Panc1 (cell line): ENCODE data around the gene SLC4A2. TPM values are rescaled to one million over a fixed set of nuclear protein-coding genes. Genes with fewer than 3 reads are reported as not detected.

Experiments used
- ATAC-seq: fragments of 200-7000 bp; cut with Tn5 transposase; 2 replicates; pipeline ENCODE4 v1.9.1; 2020; ENCODE audit warnings: mild to moderate bottlenecking, moderate library complexity
- BruUV-seq: library from RNA; stranded (reverse); fragments of 400-500 nt; replicated peaks from 2 replicates; lab custom pipeline; 2021; lab: Mats Ljungman, UMichigan
- CTCF ChIA-PET: fragments of 300-600 bp; sonication (Branson Sonifier 250); formaldehyde crosslinking; loops from one replicate; lab custom pipeline; 2022; ENCODE audit warnings: antibody characterized with exemption; lab: Charles Lee
- POLR2A ChIA-PET: fragments of 300-600 bp; sonication (Branson Sonifier 250); formaldehyde crosslinking; loops from one replicate; lab custom pipeline; 2022; ENCODE audit warnings: antibody characterized with exemption; lab: Charles Lee
- DNase-seq: peaks from one replicate; pipeline ENCODE4 v3.0.0-alpha.2; 2010; ENCODE audit warnings: low read depth, low spot score
- H3K27ac ChIP-seq: 2 replicates; pipeline ENCODE4 v1.5.1; 2011; ENCODE audit warnings: mild to moderate bottlenecking, low read length, inconsistent platforms
- H3K27me3 ChIP-seq: fragments of 200-500 bp; sonication (Bioruptor generic); 2 replicates; pipeline ENCODE4 v1.6.0; 2014; ENCODE audit warnings: low read length, inconsistent platforms; ENCODE audit not compliant: control insufficient read depth, insufficient read depth
- H3K36me3 ChIP-seq: fragments of 200-500 bp; sonication (Bioruptor generic); 2 replicates; pipeline ENCODE4 v1.5.1; 2014; ENCODE audit warnings: inconsistent platforms, mild to moderate bottlenecking, low read length, moderate library complexity; ENCODE audit not compliant: control insufficient read depth, insufficient read depth
- H3K4me1 ChIP-seq: 2 replicates; pipeline ENCODE4 v1.5.1; 2011; ENCODE audit warnings: inconsistent platforms, mild to moderate bottlenecking, low read length, moderate library complexity; ENCODE audit not compliant: control insufficient read depth, insufficient read depth
- H3K4me3 ChIP-seq, 2 experiments: 2 replicates each; pipeline ENCODE4 v1.5.1; 2011 to 2012; ENCODE audit warnings: low read depth in 2 of 2, low read length in 2 of 2, mild to moderate bottlenecking in 2 of 2, inconsistent platforms in 1 of 2, moderate library complexity in 1 of 2
- H3K9me3 ChIP-seq: fragments of 200-500 bp; sonication (Bioruptor generic); 2 replicates; pipeline ENCODE4 v1.5.1; 2014; ENCODE audit warnings: low read depth, mild to moderate bottlenecking, inconsistent platforms, low read length, moderate library complexity; ENCODE audit not compliant: control insufficient read depth, insufficient read depth
- CTCF ChIP-seq: fragments of 450-650 bp; IDR thresholded peaks from 2 replicates; pipeline ENCODE4 v1.5.1; 2017; ENCODE audit warnings: mild to moderate bottlenecking
- POLR2AphosphoS5 ChIP-seq: IDR thresholded peaks from 2 replicates; pipeline ENCODE4 v1.6.1; 2012; ENCODE audit warnings: mild to moderate bottlenecking, low read depth, low read length, moderate library complexity
- SIN3A ChIP-seq: IDR thresholded peaks from 2 replicates; pipeline ENCODE4 v1.6.1; 2012; ENCODE audit warnings: low read depth, mild to moderate bottlenecking, low read length, moderate library complexity, borderline replicate concordance; ENCODE audit not compliant: insufficient read depth
- TCF7L2 ChIP-seq: IDR thresholded peaks from 2 replicates; pipeline ENCODE4 v1.6.1; 2011; ENCODE audit warnings: mild to moderate bottlenecking, low read depth, low read length, inconsistent platforms
- in situ Hi-C: cut with HindIII; loops from 2 replicates; pipeline ENCODE4 v1.10.0; 2016; ENCODE audit warnings: low sequenced_read_pairs, low pct_unique_long_range_greater_than_20kb
- intact Hi-C: fragments of 100-400 bp; cut with micrococcal nuclease; formaldehyde crosslinking; loops from one replicate; pipeline ENCODE4 v1.10.0; 2022; ENCODE audit not compliant: unreplicated experiment
- total RNA-seq: library from RNA; stranded (reverse); gene quantifications from one replicate; pipeline ENCODE4 v1.2.1, GENCODE V29; 2021; ENCODE audit not compliant: unreplicated experiment
- TF ChIP-seq, protein P1 (sequence below), 2 experiments: IDR thresholded peaks; 2 replicates each; pipeline ENCODE4 v1.6.1; 2011 to 2012; ENCODE audit warnings: low read depth in 2 of 2, control low read depth in 1 of 2, low read length in 1 of 2, mild to moderate bottlenecking in 1 of 2, moderate library complexity in 1 of 2; ENCODE audit not compliant: insufficient read depth in 1 of 2

Gene SLC4A2
- total RNA-seq, 1 experiment from 2014 or later, result 580 TPM

DNA sequence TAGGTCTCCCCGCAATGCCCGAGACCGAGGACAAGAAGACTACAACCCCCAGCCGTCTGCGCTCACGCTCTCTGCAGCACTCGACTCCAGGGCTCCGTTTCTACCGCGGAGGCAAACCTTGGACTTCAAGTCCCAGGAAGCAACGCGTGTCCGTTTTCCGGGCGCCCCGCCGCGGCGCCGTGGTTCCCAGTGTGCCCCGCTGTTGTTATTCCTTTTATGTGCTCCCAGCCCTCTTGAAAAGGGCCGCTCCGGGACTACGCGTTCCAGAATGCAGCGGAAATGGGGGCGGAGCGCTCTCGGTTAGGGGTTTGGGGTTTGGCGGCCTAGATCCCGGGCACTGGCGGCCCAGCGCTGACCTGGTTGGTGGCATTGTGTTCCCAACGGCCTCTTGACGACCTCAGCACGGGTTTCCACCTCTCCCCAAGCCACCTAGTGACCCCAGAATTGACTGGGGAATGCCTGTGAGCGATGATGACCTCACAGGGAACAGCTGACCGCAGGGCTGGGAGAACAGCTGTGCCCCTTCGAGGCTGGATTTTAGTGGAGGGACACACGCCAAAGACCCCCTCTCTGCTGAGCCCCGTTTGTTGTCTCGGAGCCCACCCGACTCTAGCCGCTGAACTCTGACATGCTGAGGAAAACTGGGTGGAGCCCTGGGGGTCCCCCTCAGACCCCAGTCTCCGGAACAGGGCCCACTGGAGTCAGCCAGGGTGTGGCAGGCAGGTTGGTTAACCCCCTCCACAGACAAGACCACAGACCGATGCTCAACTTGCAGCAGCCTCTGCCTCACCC, 1.2 kb upstream of the SLC4A2 start:
- BruUV-seq, result no TSS peak
- TF ChIP-seq CTCF (no peak), TCF7L2 (peak; percentile 100), SIN3A (no peak), POLR2AphosphoS5 (peak; percentile 39; the same call in 1 of the 2 replicates)
- TF ChIP-seq, protein P1, sequence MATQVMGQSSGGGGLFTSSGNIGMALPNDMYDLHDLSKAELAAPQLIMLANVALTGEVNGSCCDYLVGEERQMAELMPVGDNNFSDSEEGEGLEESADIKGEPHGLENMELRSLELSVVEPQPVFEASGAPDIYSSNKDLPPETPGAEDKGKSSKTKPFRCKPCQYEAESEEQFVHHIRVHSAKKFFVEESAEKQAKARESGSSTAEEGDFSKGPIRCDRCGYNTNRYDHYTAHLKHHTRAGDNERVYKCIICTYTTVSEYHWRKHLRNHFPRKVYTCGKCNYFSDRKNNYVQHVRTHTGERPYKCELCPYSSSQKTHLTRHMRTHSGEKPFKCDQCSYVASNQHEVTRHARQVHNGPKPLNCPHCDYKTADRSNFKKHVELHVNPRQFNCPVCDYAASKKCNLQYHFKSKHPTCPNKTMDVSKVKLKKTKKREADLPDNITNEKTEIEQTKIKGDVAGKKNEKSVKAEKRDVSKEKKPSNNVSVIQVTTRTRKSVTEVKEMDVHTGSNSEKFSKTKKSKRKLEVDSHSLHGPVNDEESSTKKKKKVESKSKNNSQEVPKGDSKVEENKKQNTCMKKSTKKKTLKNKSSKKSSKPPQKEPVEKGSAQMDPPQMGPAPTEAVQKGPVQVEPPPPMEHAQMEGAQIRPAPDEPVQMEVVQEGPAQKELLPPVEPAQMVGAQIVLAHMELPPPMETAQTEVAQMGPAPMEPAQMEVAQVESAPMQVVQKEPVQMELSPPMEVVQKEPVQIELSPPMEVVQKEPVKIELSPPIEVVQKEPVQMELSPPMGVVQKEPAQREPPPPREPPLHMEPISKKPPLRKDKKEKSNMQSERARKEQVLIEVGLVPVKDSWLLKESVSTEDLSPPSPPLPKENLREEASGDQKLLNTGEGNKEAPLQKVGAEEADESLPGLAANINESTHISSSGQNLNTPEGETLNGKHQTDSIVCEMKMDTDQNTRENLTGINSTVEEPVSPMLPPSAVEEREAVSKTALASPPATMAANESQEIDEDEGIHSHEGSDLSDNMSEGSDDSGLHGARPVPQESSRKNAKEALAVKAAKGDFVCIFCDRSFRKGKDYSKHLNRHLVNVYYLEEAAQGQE (IDR thresholded peaks at IDR 0.05; ENCODE audit: insufficient read depth in 1 of 2, low read depth in 2 of 2, low read length in 1 of 2), result no peak
- intact Hi-C loops (no loop called here), in situ Hi-C loops (no loop called here)
- ChIA-PET CTCF (no interaction called here), POLR2A (no interaction called here)
- H3K36me3 ChIP-seq, result peaks cover 2% of the 10 kb centered on the region; the same call in 1 of the 2 replicates
- ATAC-seq (peak; percentile 85), DNase-seq (peak; percentile 99)
- H3K9me3 ChIP-seq, result no peaks in the 10 kb centered on the region
- H3K27ac ChIP-seq, result peak overlapping the region; percentile 99
- H3K4me1 ChIP-seq, result peaks cover 38% of the 10 kb centered on the region
- H3K27me3 ChIP-seq, result no peaks in the 10 kb centered on the region
- peak overlapping the region; percentile 83 to 94 for H3K4me3 ChIP-seq

DNA sequence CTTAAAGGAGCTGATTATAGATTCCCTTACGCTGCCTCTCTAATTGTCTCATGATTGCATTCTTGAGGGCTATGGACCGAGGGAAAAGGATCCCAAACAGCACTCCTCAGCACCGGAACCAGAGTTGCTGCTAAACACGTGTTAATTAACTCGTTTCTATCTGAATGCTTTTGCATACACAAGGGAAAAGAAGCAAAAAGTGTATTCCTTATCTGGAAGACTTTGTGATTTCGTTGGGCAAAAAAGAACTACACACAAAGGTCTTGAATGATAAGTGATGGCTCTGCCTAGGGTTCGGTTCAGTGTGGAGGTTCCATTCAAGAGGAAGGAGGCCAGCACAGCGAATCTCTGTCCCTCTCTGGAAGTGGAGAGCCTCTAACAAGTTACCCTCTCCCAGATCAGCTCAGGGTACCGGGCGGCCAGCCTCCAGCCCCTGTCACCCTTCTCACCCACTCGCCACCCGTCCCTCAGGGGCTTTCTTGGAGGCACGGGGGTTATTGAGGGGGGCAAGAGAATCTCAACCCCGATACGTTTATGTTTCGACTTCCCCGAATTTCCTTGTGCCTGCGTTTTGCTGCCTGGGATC, 515 bp upstream of the SLC4A2 start:
- Histone ChIP-seq H3K36me3 (peaks cover 2% of the 10 kb centered on the region; the same call in 1 of the 2 replicates), H3K4me3 (peak overlapping the region; percentile 83 to 94), H3K9me3 (no peaks in the 10 kb centered on the region), H3K27ac (peak overlapping the region; percentile 99), H3K4me1 (peaks cover 38% of the 10 kb centered on the region), H3K27me3 (no peaks in the 10 kb centered on the region)
- ATAC-seq (no peak), DNase-seq (no peak)
- intact Hi-C loops (no loop called here), in situ Hi-C loops (no loop called here)
- TF ChIP-seq POLR2AphosphoS5, result peak; percentile 5; the same call in 1 of the 2 replicates
- TF ChIP-seq CTCF, result no peak
- BruUV-seq, result no TSS peak
- ChIA-PET POLR2A (no interaction called here), CTCF (no interaction called here)
